Measurements from ENCODE around the gene SAP25.
"Not testable (repeated sequence)": the region's sequence is repeated elsewhere in the genome, so short reads cannot be mapped to it uniquely, and the experiment has no call there.

SAP25 gene

DNA sequence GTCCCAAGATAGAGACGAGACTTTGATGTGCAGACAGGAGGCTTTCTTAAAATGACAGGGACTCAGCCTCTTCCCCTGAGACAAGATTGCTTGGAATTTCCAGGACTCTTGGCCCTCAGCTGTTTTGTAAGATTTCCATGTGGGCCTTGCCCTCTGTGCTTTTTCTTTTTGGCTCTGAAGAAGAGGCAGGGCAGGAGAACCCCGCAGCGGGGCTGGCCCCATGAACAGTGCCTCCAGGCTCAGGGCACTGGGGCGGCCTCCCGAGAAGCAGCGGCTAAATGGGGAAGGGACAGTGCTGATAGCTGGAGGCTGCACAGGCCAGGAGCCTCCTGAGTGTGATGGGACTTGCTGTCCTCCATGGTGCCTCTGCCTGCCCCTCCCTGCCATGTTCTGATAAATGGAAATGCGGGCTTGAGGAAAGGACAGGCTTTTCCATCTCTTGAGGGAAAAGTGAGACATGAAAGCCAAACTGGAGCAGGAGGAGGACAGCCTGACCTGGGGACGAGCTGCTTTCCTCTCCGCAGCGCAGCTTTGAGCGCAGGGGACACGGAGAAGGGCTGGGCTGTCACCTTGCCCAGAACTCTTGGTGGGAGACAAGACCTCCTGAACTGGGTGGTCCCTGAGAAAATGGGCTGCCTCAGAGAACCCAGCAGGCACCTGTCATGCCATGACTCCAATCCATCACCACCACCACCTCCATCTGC lies 12.1 kb downstream of the SAP25 start:
- DNase-seq (ENCODE audit: low read depth), result no peak

DNA sequence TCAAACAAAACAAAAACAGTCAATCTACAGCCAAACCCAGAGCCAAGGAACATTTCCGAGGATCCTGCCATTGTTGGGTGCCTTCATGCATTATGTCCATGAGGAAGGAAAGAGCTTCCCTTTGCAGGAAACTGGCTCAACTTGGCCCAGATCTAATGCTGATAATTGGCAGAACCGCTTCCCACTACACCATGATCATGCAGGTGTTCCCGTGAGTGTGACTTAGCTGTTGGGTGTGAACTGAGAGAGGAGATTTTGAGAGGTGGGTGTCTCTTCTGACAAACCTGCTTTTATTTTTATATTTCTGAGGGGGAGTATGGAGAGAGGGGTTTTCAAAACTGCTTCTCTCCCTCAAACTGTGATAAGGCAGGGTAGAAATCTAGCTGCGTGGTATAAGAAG lies 14.6 kb downstream of the SAP25 start:
- no peak for DNase-seq (ENCODE audit: low read depth)

DNA sequence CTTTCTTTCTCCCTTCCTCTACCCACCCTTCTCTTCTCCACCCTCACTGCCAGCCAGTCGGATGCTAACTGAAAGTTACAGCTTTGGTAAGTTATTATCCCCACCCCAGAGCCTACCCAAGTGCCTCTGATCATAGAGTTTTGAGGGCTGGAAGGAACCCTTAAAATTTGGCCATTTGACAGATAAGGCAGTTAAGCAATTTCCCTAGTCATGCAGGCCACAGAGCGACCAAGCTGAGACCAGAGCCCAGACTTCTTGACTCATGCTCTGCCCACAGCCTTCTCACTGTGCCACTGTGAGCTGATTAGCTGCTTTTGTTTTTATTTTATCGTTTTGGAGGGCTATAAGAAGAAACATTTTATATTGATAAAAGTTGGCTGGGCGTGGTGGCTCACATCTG lies 17.2 kb downstream of the SAP25 start:
- no peak for DNase-seq (ENCODE audit: low read depth)

- no peak for DNase-seq (ENCODE audit: low read depth)
These were observed 18.0 kb downstream of the SAP25 start for GRCh38 chr7:100555701-100556100.

DNA sequence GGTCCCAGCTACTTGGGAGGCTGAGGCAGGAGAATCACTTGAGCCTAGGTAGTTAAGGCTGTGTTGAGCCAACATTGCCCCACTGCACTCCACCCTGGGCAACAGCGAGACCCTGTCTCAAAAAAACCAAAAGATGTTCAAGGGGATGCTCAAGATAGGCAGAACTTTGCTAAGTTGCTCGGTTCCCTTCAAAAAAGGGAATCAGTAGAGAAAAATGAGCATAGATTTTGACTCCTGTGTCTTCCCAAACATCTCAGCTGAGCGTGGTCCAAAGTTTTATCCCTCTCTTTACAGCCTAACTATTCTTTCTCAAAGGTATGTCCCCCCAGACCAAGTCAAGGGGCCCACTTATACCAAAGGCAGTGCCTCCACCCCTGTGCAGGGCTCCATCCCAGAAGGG lies 20.7 kb downstream of the SAP25 start:
- DNase-seq (ENCODE audit: low read depth), result no peak

- DNase-seq (ENCODE audit: low read depth), result no peak
These were observed 21.2 kb downstream of the SAP25 start for GRCh38 chr7:100552532-100552931.

DNA sequence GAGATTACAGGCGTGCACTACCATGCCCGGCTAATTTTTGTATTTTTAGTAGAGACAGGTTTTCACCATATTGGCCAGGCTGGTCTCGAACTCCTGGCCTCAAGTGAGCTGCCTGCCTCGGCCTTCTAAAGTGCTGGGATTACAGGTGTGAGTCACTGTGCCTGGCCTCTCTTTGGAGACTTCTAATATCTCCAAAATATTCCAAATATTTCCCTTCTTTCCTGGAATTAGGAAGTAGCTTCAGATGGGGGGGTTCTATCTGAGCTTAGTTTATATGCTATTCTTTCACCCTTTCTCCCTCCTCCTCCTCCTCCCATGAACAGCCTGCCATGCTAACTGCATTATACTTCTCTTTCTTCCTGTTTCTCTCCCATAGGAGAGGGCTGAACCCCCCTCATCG lies 25.3 kb downstream of the SAP25 start:
- DNase-seq (ENCODE audit: low read depth), result not testable (repeated sequence)

DNA sequence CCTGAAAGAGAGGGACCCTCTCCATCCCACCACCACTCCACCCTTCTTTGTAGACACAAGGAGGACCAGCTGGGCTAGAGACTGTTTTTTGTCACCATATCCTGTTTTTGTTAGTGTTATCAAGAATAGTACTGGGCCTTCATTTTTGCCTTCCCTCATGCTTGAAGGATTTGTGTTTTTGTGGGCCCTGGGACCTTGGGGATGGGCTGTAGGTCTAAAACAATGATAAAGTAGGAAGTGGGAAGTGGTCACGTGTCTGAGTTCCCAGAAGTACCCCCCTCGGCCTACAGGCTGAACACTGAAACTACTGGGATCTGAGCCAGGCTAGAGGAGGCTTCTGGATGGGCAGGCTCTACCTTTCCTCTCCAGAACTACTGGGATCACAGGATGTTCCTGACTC lies 25.8 kb downstream of the SAP25 start:
- DNase-seq (ENCODE audit: low read depth), result no peak

GRCh38 chr7:100546926-100547800 lies 26.5 kb downstream of the SAP25 start:
- no peak for DNase-seq (ENCODE audit: low read depth)

GRCh38 chr7:100546129-100546925 lies 27.4 kb downstream of the SAP25 start:
- DNase-seq (ENCODE audit: low read depth), result no peak

- no peak for DNase-seq (ENCODE audit: low read depth)
These were observed 28.2 kb downstream of the SAP25 start for GRCh38 chr7:100545360-100546128.

DNA sequence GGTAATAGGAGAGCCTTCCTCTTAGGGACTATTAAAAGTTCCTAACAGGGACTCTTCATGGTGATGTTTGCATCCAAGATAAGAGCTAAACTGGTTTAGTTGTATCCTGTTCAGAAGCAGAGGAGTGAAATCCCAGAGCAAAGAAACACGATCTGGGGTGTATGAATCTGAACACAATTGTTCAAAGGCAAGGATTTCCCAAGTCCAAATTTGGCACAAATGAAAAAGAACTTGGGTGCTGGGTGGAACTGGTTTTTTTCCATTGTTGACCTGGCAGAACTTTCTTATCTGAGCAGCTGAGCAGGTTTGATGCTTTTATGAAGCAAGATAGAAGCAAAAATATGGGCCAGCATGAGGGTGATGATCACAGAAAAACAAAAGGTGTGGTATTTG lies 28.7 kb downstream of the SAP25 start:
- DNase-seq (ENCODE audit: low read depth), result no peak

GRCh38 chr7:100544386-100544785 lies 29.3 kb downstream of the SAP25 start:
- DNase-seq (ENCODE audit: low read depth), result no peak

GRCh38 chr7:100543586-100543985 lies 30.1 kb downstream of the SAP25 start:
- DNase-seq (ENCODE audit: low read depth), result no peak

- not testable (repeated sequence) for DNase-seq (ENCODE audit: low read depth)
These were observed 32.4 kb downstream of the SAP25 start for GRCh38 chr7:100541309-100541708.

DNA sequence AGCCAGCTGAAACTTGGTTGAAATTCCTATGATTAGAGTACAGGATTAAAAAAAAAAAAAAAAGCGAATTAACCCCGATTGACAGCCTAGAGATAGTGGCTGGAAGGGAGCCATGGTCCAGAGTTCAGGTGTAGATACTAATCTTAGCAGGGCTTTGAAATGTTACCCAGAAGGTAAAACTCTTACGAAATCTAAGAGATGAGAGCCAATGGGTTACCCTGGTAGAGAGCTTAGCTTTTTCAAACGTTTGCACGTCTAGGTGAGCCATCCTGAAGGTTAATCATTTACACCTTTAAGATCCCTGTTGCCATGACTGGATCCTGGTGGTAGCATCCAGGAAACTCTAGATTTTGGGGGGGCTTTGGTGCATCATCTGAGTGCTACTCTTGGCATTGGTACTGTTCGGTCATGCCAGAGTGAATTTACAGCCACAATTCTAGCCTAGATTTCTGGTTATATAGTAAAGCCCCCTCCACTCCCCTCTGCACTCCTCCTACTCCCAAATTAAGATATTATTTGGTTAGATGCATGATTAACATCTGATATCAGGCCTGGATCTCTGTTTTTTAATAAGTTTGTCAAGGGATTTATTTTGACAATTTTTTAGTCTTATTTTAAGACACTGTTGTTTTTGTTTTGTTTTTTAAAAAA lies 33.5 kb downstream of the SAP25 start:
- no peak for DNase-seq (ENCODE audit: low read depth)

DNA sequence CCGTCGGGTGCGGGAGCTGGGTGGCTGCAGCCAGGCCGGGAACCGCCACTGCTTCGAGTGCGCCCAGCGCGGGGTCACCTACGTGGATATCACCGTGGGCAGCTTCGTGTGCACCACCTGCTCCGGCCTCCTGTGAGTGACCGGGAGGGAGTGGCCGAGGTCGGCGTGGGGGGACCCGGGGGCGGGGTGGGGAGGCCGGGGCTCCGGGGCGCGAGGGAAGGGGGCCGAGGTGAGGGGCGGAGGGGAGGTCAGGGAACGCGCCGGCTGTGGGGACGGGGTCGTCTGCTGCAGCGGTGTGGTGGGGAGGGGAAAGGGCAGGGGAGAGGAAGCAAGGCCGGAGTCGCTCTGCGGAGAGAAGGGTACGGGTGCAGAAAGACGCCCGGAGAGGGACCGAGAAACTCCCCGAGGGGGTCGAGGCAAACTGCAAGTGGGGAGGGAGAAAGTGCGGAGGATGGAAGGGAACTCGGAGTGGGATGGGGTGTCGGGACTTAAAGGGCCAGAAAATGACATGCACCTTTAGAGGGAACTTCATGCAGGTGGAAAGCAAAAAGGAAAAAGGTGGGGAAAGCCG lies 34.2 kb downstream of the SAP25 start:
- no peak for DNase-seq (ENCODE audit: low read depth)

DNA sequence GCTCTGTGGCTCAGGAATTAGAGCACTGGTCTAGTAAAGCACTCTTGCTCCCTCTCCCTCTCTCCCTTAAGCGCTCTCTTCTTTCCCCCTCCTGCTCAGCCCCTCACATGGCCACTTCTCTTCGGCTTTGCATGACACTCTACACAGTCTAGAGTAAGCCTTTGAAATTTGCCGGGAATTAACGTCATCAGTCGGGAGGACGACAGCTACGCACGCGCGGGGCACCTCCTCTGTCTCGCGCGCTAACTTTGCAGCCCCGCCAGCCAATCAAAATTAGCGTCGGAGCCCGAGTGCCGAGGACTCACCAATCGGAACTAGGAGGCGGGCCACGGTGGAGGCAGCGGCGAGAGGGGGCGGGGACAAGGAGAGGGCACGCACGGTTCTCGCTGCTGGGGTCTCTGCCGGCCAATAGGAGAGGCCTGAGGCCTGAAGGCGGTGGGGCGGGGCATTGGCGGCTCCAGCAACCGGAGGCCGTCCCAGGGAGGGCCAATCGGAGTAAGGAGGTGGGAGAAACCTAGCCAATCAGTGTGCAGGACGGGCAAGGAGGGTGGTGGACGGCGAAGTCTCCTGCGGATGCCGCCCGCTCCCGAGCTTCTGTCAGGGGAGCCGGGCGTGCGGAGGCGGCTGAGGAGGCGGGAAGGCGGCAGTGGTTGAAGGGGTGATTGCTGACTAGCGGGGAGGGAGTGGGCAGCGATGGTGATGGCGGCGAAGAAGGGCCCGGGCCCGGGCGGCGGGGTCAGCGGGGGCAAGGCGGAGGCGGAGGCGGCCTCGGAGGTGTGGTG lies 34.9 kb downstream of the SAP25 start, which contains the start of gene AGFG2:
TSS of gene AGFG2 (plus strand) at position 550 of the 782 bp plus-strand sequence. CDS start at position 694, 144 bp downstream.
- peak; percentile 100 for DNase-seq (ENCODE audit: low read depth)

- DNase-seq (ENCODE audit: low read depth), result no peak
These were observed 35.4 kb downstream of the SAP25 start for GRCh38 chr7:100538348-100538653.

GRCh38 chr7:100536695-100537094 lies 37.0 kb downstream of the SAP25 start:
- not testable (repeated sequence) for DNase-seq (ENCODE audit: low read depth)

Data from activated T-helper 1 cell treated with Interleukin-2 at 50 U/mL for 16 hours (primary cell).